Progenitor cell of endocrine pancreas (in vitro differentiated cells): ENCODE data around the gene ITIH3. TPM values are rescaled to one million over a fixed set of nuclear protein-coding genes. Genes with fewer than 3 reads are reported as not detected.

Experiments
- DNase-seq: peaks from one replicate; pipeline ENCODE4 v3.0.0; 2021; ENCODE audit warnings: low spot score; ENCODE audit not compliant: unreplicated experiment
- H3K27ac Mint-ChIP-seq: 2 replicates; pipeline ENCODE4 v1.8.0; 2021; ENCODE audit warnings: mild to moderate bottlenecking, moderate library complexity, mixed read lengths
- H3K27me3 Mint-ChIP-seq: 2 replicates; pipeline ENCODE4 v1.8.0; 2021; ENCODE audit warnings: mixed read lengths
- H3K36me3 Mint-ChIP-seq: 2 replicates; pipeline ENCODE4 v1.8.0; 2022; ENCODE audit warnings: mixed read lengths; ENCODE audit not compliant: insufficient read depth
- H3K4me1 Mint-ChIP-seq: 2 replicates; pipeline ENCODE4 v1.8.0; 2021; ENCODE audit warnings: low read depth, mixed read lengths
- H3K4me3 Mint-ChIP-seq: 2 replicates; pipeline ENCODE4 v1.8.0; 2021; ENCODE audit warnings: low read depth, mild to moderate bottlenecking, moderate library complexity, mixed read lengths
- H3K9me3 Mint-ChIP-seq: 2 replicates; pipeline ENCODE4 v1.8.0; 2021; ENCODE audit warnings: low read depth, mixed read lengths
- CTCF ChIP-seq: fragments of 200-600 bp; sonication (generic); IDR thresholded peaks from one replicate; pipeline ENCODE4 v1.5.0; 2021; ENCODE audit warnings: antibody characterized with exemption, mild to moderate bottlenecking; ENCODE audit not compliant: unreplicated experiment
- total RNA-seq: library from RNA; stranded (reverse); gene quantifications from 2 replicates; pipeline ENCODE4 v1.2.1, GENCODE V29; 2021

Gene ITIH3
- total RNA-seq, 1 donor from 2014 or later = 1.2 TPM

- H3K27ac Mint-ChIP-seq = peak overlapping the region; percentile 90
- H3K27me3 Mint-ChIP-seq = no peaks in the 10 kb centered on the region
- TF ChIP-seq CTCF = no peak
- peaks cover 6% of the 10 kb centered on the region for H3K36me3 Mint-ChIP-seq
- no peaks in the 10 kb centered on the region for H3K9me3 Mint-ChIP-seq
- DNase-seq = no peak
- peak overlapping the region; percentile 92 for H3K4me3 Mint-ChIP-seq
- peaks cover 14% of the 10 kb centered on the region for H3K4me1 Mint-ChIP-seq
Observed at GRCh38 chr3:52769786-52770455, 24.7 kb upstream of the ITIH3 start.

- peaks cover 20% of the 10 kb centered on the region for H3K4me1 Mint-ChIP-seq
- peaks cover 2% of the 10 kb centered on the region for H3K36me3 Mint-ChIP-seq
- H3K4me3 Mint-ChIP-seq = peak within 1 kb of the TSS; percentile 92
- no peak for TF ChIP-seq CTCF
- DNase-seq = peak; percentile 85
- H3K27me3 Mint-ChIP-seq = no peaks in the 10 kb centered on the region
- no peaks in the 10 kb centered on the region for H3K9me3 Mint-ChIP-seq
- peak within 1 kb of the TSS; percentile 99 for H3K27ac Mint-ChIP-seq
Observed at GRCh38 chr3:52770496-52771333, 23.9 kb upstream of the ITIH3 start, which contains the start of gene NEK4. Gene NEK4 (minus strand): TSS chr3:52770940. CDS start chr3:52770746, 194 bp downstream.

DNA sequence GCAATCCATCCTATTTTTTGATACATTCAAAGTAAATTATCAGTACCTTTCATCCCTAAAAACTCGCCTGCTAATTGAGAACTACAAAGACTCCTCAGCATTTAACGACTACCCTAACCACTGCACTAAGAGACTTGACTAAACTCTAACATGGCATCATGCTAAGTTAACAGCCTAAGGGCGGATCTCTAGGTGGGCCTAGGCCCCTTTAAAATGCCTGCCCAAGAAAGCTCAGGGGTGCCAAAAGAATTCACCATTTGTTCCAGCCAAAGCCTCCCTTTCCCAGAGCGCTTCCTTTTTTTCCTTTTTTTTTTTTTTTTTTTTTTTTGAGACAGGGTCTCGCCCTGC lies 23.3 kb upstream of the ITIH3 start:
- Mint-ChIP-seq H3K9me3 (no peaks in the 10 kb centered on the region), H3K27me3 (no peaks in the 10 kb centered on the region), H3K27ac (peak overlapping the region; percentile 99), H3K4me1 (peaks cover 25% of the 10 kb centered on the region), H3K36me3 (peaks cover 1% of the 10 kb centered on the region), H3K4me3 (peak overlapping the region; percentile 92)
- no peak for TF ChIP-seq CTCF
- no peak for DNase-seq

- peaks cover 25% of the 10 kb centered on the region for H3K4me1 Mint-ChIP-seq
- H3K4me3 Mint-ChIP-seq = peak overlapping the region; percentile 92
- peak overlapping the region; percentile 99 for H3K27ac Mint-ChIP-seq
- H3K9me3 Mint-ChIP-seq = no peaks in the 10 kb centered on the region
- no peak for TF ChIP-seq CTCF
- peaks cover 1% of the 10 kb centered on the region for H3K36me3 Mint-ChIP-seq
- H3K27me3 Mint-ChIP-seq = no peaks in the 10 kb centered on the region
- DNase-seq = no peak
Observed at GRCh38 chr3:52771702-52772101, 22.9 kb upstream of the ITIH3 start.

- no peak for DNase-seq
- Mint-ChIP-seq H3K36me3 (no peaks in the 10 kb centered on the region), H3K4me3 (no peak overlapping the region), H3K27me3 (no peaks in the 10 kb centered on the region), H3K9me3 (no peaks in the 10 kb centered on the region), H3K4me1 (peaks cover 35% of the 10 kb centered on the region), H3K27ac (no peak overlapping the region)
- TF ChIP-seq CTCF = no peak
Observed at GRCh38 chr3:52773361-52774065, 21.1 kb upstream of the ITIH3 start.
